ENCODE measurements around the gene LZTS2.

GRCh38 chr10:101050208-101051069 is 50.8 kb downstream of the LZTS2 start:
- TF ChIP-seq CTCF (conservative IDR thresholded peaks at IDR 0.05 in 1 of 2, IDR thresholded peaks at IDR 0.05 in 1 of 2; ENCODE audit: extremely low read depth in 1 of 2, insufficient read depth in 1 of 2, low read depth in 1 of 2, low read length in 2 of 2) (peak; percentile 45 to 91), EZH2 (IDR thresholded peaks at IDR 0.05; ENCODE audit: borderline replicate concordance, low read length) (no peak)
